GM23338 (cell line): ENCODE data around the gene ADAMTS5. TPM values are rescaled to one million over a fixed set of nuclear protein-coding genes. Genes with fewer than 3 reads are reported as not detected.

Experiments
- ATAC-seq: fragments of 200-7000 bp; cut with Tn5 transposase; 3 replicates; pipeline ENCODE4 v1.9.1; 2020
- DNase-seq: peaks from one replicate; pipeline ENCODE4 v3.0.0-alpha.2; 2015; ENCODE audit warnings: low spot score
- H2AFZ ChIP-seq: fragments of 200-600 bp; sonication (generic); 2 replicates; pipeline ENCODE4 v1.8.0; 2016; ENCODE audit warnings: antibody characterized with exemption, mild to moderate bottlenecking, moderate library complexity
- H3F3A ChIP-seq: fragments of 200-600 bp; sonication (generic); replicated peaks from 2 replicates; pipeline ENCODE4 v1.8.0; 2017; ENCODE audit warnings: antibody characterized with exemption, mixed run types, low read depth
- H3K27ac ChIP-seq: fragments of 200-600 bp; sonication (generic); 2 replicates; pipeline ENCODE4 v1.6.1; 2016; ENCODE audit warnings: low read depth
- H3K27me3 ChIP-seq: fragments of 200-600 bp; sonication (generic); 2 replicates; pipeline ENCODE4 v1.8.0; 2016; ENCODE audit warnings: mild to moderate bottlenecking, mixed run types, moderate library complexity; ENCODE audit not compliant: insufficient read depth
- H3K36me3 ChIP-seq: fragments of 200-600 bp; sonication (generic); 2 replicates; pipeline ENCODE4 v1.8.0; 2016; ENCODE audit warnings: mild to moderate bottlenecking; ENCODE audit not compliant: insufficient read depth
- H3K4me1 ChIP-seq: fragments of 200-600 bp; sonication (generic); 2 replicates; pipeline ENCODE4 v1.8.0; 2016; ENCODE audit warnings: mild to moderate bottlenecking, moderate library complexity; ENCODE audit not compliant: insufficient read depth
- H3K4me2 ChIP-seq: fragments of 200-600 bp; sonication (generic); 2 replicates; pipeline ENCODE4 v1.7.1; 2017; ENCODE audit warnings: mixed run types
- H3K4me3 ChIP-seq: fragments of 200-600 bp; sonication (generic); 2 replicates; pipeline ENCODE4 v1.6.1; 2016; ENCODE audit warnings: mixed run types
- H3K79me2 ChIP-seq: fragments of 200-600 bp; sonication (generic); replicated peaks from 2 replicates; pipeline ENCODE4 v1.8.0; 2017; ENCODE audit warnings: mild to moderate bottlenecking; ENCODE audit not compliant: insufficient read depth
- H3K9me2 ChIP-seq: fragments of 200-600 bp; sonication (generic); 2 replicates; pipeline ENCODE4 v1.8.0; 2017; ENCODE audit not compliant: insufficient read depth
- H4K20me1 ChIP-seq: fragments of 200-600 bp; sonication (generic); replicated peaks from 2 replicates; pipeline ENCODE4 v1.8.0; 2017; ENCODE audit warnings: mild to moderate bottlenecking; ENCODE audit not compliant: insufficient read depth
- H3K27ac Mint-ChIP-seq: 2 replicates; pipeline ENCODE4 v1.8.0; 2020; ENCODE audit warnings: inconsistent platforms, mild to moderate bottlenecking, moderate library complexity, mixed read lengths
- H3K27me3 Mint-ChIP-seq: 3 replicates; pipeline ENCODE4 v1.8.0; 2022; ENCODE audit warnings: low read depth, mild to moderate bottlenecking, moderate library complexity, mixed read lengths, inconsistent platforms; ENCODE audit not compliant: insufficient read depth, poor library complexity
- H3K36me3 Mint-ChIP-seq: 3 replicates; pipeline ENCODE4 v1.8.0; 2021; ENCODE audit warnings: low read depth, mild to moderate bottlenecking, inconsistent platforms, moderate library complexity, mixed read lengths
- H3K4me1 Mint-ChIP-seq: 3 replicates; pipeline ENCODE4 v1.8.0; 2020; ENCODE audit warnings: mild to moderate bottlenecking, inconsistent platforms, mixed read lengths
- H3K4me3 Mint-ChIP-seq: 3 replicates; pipeline ENCODE4 v1.8.0; 2021; ENCODE audit warnings: moderate library complexity, mild to moderate bottlenecking, inconsistent platforms, mixed read lengths
- H3K9me3 Mint-ChIP-seq: 3 replicates; pipeline ENCODE4 v1.8.0; 2020; ENCODE audit warnings: moderate library complexity, mild to moderate bottlenecking, inconsistent platforms, mixed read lengths
- CREB1 ChIP-seq: fragments of 250-450 bp; sonication (Bioruptor Pico); IDR thresholded peaks from 2 replicates; pipeline ENCODE4 v1.5.0; 2020; ENCODE audit warnings: low read depth, mild to moderate bottlenecking, moderate library complexity
- EZH2 ChIP-seq: fragments of 200-600 bp; sonication (generic); IDR thresholded peaks from one replicate; pipeline ENCODE4 v1.8.0; 2017; ENCODE audit warnings: antibody characterized with exemption, mild to moderate bottlenecking, low read depth; ENCODE audit not compliant: unreplicated experiment
- EZH2phosphoT487 ChIP-seq: fragments of 200-600 bp; sonication (generic); IDR thresholded peaks from one replicate; pipeline ENCODE4 v1.8.1; 2018; ENCODE audit warnings: antibody characterized with exemption; ENCODE audit not compliant: unreplicated experiment
- JUNB ChIP-seq: IDR thresholded peaks from one replicate; pipeline ENCODE4 v1.6.1; 2016; ENCODE audit warnings: antibody characterized with exemption; ENCODE audit not compliant: unreplicated experiment
- NANOG ChIP-seq: IDR thresholded peaks from 2 replicates; pipeline ENCODE4 v1.6.1; 2016; ENCODE audit warnings: antibody characterized with exemption, borderline replicate concordance
- POLR2AphosphoS5 ChIP-seq: IDR thresholded peaks from 2 replicates; pipeline ENCODE4 v1.6.1; 2016; ENCODE audit warnings: antibody characterized with exemption, low read depth
- STAT1 ChIP-seq: IDR thresholded peaks from one replicate; pipeline ENCODE4 v1.6.1; 2016; ENCODE audit warnings: antibody characterized with exemption; ENCODE audit not compliant: unreplicated experiment
- ZNF331 ChIP-seq: fragments of 250-450 bp; sonication (Bioruptor Pico); IDR thresholded peaks from 2 replicates; pipeline ENCODE4 v1.5.0; 2020; ENCODE audit warnings: low read depth, mild to moderate bottlenecking, moderate library complexity
- polyA plus RNA-seq: library from polyadenylated mRNA; unstranded; fragments of >200 nt; fragmentation: Nextera tagmentation; extraction: Ambion mirVana; gene quantifications from 2 replicates; pipeline ENCODE4 v1.2.1, GENCODE V29; 2016
- total RNA-seq: library from RNA; depleted of rRNA; stranded (reverse); fragments of >200 nt; shearing (Covaris generic); gene quantifications from 2 replicates; pipeline ENCODE4 v1.2.3, GENCODE V29; 2014
- TF ChIP-seq, protein P1 (sequence below), 2 experiments: fragments of 200-600 bp in 1 of 2; sonication (generic) in 1 of 2; conservative IDR thresholded peaks; 2 replicates each; pipeline versions ENCODE4 v1.5.1 to v1.6.1; 2016 to 2017; ENCODE audit warnings: antibody characterized with exemption in 2 of 2, low read depth in 2 of 2, mild to moderate bottlenecking in 2 of 2, moderate library complexity in 1 of 2
- TF ChIP-seq, protein P2 (sequence below): fragments of 250-450 bp; sonication (Bioruptor Pico); IDR thresholded peaks from 2 replicates; pipeline ENCODE4 v1.5.0; 2020; ENCODE audit warnings: mild to moderate bottlenecking, moderate library complexity

ADAMTS5 gene
- total and polyA plus RNA-seq, 2 experiments from 2014 or later, result 0.21 to 0.32 TPM

DNA sequence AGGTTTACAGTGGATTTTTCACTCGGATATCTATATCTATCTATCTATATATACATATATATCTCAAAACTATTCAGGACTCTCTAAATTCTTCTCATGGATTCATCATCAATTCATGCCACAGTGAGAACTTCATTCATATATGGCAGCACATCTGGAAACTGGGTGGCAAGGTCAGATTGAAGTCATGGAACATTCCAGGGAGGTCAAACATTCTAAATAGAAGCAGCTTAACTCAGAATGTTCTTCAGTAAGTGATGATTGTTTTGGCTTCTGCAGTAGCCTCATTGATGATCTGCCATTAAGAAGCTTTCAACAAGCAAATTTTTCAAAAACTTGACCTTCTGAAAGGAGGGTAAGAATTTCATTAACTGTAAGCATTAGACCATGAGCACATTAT, 74.7 kb downstream of the ADAMTS5 start:
- Histone ChIP-seq H2AFZ (no peak overlapping the region), H3K9me2 (peaks cover 15% of the 10 kb centered on the region), H3K4me2 (no peak overlapping the region), H3K4me1 (no peaks in the 10 kb centered on the region), H3K27me3 (no peaks in the 10 kb centered on the region), H3F3A (no peaks in the 10 kb centered on the region), H3K79me2 (no peaks in the 10 kb centered on the region), H3K27ac (no peak overlapping the region), H3K36me3 (no peaks in the 10 kb centered on the region), H3K4me3 (no peak overlapping the region), H4K20me1 (no peaks in the 10 kb centered on the region)
- H3K4me3 Mint-ChIP-seq, result no peak overlapping the region
- no peak for ATAC-seq
- peaks cover under 1% of the 10 kb centered on the region; the same call in 2 of the 3 replicates for H3K9me3 Mint-ChIP-seq
- 0 out of 3 replicates have a peak, but pooled peaks cover 1% of the 10 kb centered on the region for H3K4me1 Mint-ChIP-seq
- H3K27ac Mint-ChIP-seq, result no peak overlapping the region
- H3K36me3 Mint-ChIP-seq, result no peaks in the 10 kb centered on the region
- H3K27me3 Mint-ChIP-seq, result no peaks in the 10 kb centered on the region
- DNase-seq, result no peak
- TF ChIP-seq NANOG, result no peak
- TF ChIP-seq JUNB, result no peak
- TF ChIP-seq CREB1 (CRISPR knock-in tag), result no peak
- TF ChIP-seq STAT1, result no peak
- TF ChIP-seq, protein P1, sequence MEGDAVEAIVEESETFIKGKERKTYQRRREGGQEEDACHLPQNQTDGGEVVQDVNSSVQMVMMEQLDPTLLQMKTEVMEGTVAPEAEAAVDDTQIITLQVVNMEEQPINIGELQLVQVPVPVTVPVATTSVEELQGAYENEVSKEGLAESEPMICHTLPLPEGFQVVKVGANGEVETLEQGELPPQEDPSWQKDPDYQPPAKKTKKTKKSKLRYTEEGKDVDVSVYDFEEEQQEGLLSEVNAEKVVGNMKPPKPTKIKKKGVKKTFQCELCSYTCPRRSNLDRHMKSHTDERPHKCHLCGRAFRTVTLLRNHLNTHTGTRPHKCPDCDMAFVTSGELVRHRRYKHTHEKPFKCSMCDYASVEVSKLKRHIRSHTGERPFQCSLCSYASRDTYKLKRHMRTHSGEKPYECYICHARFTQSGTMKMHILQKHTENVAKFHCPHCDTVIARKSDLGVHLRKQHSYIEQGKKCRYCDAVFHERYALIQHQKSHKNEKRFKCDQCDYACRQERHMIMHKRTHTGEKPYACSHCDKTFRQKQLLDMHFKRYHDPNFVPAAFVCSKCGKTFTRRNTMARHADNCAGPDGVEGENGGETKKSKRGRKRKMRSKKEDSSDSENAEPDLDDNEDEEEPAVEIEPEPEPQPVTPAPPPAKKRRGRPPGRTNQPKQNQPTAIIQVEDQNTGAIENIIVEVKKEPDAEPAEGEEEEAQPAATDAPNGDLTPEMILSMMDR (conservative IDR thresholded peaks at IDR 0.05; ENCODE audit: low read depth in 2 of 2), result no peak
- no peak for TF ChIP-seq ZNF331 (CRISPR knock-in tag)
- no peak for TF ChIP-seq EZH2phosphoT487
- TF ChIP-seq EZH2, result no peak
- no peak for TF ChIP-seq POLR2AphosphoS5

DNA sequence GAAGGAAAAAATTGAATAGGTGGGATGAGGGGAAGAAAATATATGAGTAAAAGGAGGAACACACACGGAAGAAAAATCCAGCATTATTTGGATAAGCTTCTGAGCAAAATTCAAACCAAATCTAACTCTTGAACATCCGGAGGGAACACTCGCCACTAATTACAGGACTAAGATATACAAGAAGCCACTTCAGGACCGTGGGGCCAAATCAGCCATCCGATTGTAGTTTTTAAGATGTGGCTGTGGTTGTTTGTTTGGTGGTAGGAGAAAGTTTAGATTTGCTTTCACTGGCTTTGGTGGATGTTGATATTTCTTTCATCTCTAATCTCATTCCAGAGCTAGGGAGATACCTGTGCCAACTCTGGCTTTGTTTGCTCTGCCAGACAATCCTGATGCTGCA, 78.0 kb downstream of the ADAMTS5 start:
- Histone ChIP-seq H3K27me3 (no peaks in the 10 kb centered on the region), H3K4me2 (no peak overlapping the region), H4K20me1 (no peaks in the 10 kb centered on the region), H3K9me2 (peaks cover 12% of the 10 kb centered on the region), H3K4me1 (no peaks in the 10 kb centered on the region), H3K4me3 (no peak overlapping the region), H3K27ac (no peak overlapping the region), H3K36me3 (no peaks in the 10 kb centered on the region), H3F3A (no peaks in the 10 kb centered on the region), H2AFZ (no peak overlapping the region), H3K79me2 (no peaks in the 10 kb centered on the region)
- no peaks in the 10 kb centered on the region for H3K36me3 Mint-ChIP-seq
- no peak overlapping the region for H3K4me3 Mint-ChIP-seq
- no peak for TF ChIP-seq ZNF331 (CRISPR knock-in tag)
- TF ChIP-seq POLR2AphosphoS5, result no peak
- no peaks in the 10 kb centered on the region for H3K9me3 Mint-ChIP-seq
- no peaks in the 10 kb centered on the region for H3K27me3 Mint-ChIP-seq
- DNase-seq, result no peak
- ATAC-seq, result no peak
- peaks cover 4% of the 10 kb centered on the region; the same call in 1 of the 3 replicates for H3K4me1 Mint-ChIP-seq
- H3K27ac Mint-ChIP-seq, result no peak overlapping the region

DNA sequence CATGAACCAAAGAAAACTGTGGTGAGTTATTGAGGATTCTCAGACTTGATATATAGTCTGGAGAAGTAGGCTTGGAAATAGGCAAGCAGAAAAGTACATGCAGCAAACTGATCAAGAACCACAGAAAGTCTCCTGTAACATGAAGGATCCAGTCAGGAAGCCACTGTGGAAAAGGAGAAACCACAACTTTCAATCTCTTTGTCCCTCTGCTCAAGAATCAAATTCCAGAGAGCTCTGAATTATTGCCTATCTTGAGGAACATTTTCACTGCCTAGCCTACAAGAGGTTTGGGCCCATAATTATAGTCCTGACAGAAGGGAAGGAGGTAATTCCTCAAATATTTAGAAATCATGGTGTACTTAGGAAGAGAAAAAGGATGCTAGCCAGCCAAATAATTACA, 78.6 kb downstream of the ADAMTS5 start:
- DNase-seq (no peak), ATAC-seq (no peak)
- Histone ChIP-seq H3K4me3 (no peak overlapping the region), H3K9me2 (peaks cover 12% of the 10 kb centered on the region), H3K4me2 (no peak overlapping the region), H4K20me1 (no peaks in the 10 kb centered on the region), H3K27me3 (no peaks in the 10 kb centered on the region), H3K79me2 (no peaks in the 10 kb centered on the region), H3K27ac (no peak overlapping the region), H3F3A (no peaks in the 10 kb centered on the region), H3K36me3 (no peaks in the 10 kb centered on the region), H2AFZ (no peak overlapping the region), H3K4me1 (no peaks in the 10 kb centered on the region)
- no peaks in the 10 kb centered on the region for H3K9me3 Mint-ChIP-seq
- no peaks in the 10 kb centered on the region for H3K27me3 Mint-ChIP-seq
- H3K4me1 Mint-ChIP-seq, result peaks cover 4% of the 10 kb centered on the region; the same call in 1 of the 3 replicates
- no peaks in the 10 kb centered on the region for H3K36me3 Mint-ChIP-seq
- H3K4me3 Mint-ChIP-seq, result no peak overlapping the region
- no peak overlapping the region for H3K27ac Mint-ChIP-seq
- TF ChIP-seq NANOG (no peak), ZNF331 (CRISPR knock-in tag) (no peak), POLR2AphosphoS5 (no peak), STAT1 (no peak), CREB1 (CRISPR knock-in tag) (no peak)
- TF ChIP-seq, protein P2, sequence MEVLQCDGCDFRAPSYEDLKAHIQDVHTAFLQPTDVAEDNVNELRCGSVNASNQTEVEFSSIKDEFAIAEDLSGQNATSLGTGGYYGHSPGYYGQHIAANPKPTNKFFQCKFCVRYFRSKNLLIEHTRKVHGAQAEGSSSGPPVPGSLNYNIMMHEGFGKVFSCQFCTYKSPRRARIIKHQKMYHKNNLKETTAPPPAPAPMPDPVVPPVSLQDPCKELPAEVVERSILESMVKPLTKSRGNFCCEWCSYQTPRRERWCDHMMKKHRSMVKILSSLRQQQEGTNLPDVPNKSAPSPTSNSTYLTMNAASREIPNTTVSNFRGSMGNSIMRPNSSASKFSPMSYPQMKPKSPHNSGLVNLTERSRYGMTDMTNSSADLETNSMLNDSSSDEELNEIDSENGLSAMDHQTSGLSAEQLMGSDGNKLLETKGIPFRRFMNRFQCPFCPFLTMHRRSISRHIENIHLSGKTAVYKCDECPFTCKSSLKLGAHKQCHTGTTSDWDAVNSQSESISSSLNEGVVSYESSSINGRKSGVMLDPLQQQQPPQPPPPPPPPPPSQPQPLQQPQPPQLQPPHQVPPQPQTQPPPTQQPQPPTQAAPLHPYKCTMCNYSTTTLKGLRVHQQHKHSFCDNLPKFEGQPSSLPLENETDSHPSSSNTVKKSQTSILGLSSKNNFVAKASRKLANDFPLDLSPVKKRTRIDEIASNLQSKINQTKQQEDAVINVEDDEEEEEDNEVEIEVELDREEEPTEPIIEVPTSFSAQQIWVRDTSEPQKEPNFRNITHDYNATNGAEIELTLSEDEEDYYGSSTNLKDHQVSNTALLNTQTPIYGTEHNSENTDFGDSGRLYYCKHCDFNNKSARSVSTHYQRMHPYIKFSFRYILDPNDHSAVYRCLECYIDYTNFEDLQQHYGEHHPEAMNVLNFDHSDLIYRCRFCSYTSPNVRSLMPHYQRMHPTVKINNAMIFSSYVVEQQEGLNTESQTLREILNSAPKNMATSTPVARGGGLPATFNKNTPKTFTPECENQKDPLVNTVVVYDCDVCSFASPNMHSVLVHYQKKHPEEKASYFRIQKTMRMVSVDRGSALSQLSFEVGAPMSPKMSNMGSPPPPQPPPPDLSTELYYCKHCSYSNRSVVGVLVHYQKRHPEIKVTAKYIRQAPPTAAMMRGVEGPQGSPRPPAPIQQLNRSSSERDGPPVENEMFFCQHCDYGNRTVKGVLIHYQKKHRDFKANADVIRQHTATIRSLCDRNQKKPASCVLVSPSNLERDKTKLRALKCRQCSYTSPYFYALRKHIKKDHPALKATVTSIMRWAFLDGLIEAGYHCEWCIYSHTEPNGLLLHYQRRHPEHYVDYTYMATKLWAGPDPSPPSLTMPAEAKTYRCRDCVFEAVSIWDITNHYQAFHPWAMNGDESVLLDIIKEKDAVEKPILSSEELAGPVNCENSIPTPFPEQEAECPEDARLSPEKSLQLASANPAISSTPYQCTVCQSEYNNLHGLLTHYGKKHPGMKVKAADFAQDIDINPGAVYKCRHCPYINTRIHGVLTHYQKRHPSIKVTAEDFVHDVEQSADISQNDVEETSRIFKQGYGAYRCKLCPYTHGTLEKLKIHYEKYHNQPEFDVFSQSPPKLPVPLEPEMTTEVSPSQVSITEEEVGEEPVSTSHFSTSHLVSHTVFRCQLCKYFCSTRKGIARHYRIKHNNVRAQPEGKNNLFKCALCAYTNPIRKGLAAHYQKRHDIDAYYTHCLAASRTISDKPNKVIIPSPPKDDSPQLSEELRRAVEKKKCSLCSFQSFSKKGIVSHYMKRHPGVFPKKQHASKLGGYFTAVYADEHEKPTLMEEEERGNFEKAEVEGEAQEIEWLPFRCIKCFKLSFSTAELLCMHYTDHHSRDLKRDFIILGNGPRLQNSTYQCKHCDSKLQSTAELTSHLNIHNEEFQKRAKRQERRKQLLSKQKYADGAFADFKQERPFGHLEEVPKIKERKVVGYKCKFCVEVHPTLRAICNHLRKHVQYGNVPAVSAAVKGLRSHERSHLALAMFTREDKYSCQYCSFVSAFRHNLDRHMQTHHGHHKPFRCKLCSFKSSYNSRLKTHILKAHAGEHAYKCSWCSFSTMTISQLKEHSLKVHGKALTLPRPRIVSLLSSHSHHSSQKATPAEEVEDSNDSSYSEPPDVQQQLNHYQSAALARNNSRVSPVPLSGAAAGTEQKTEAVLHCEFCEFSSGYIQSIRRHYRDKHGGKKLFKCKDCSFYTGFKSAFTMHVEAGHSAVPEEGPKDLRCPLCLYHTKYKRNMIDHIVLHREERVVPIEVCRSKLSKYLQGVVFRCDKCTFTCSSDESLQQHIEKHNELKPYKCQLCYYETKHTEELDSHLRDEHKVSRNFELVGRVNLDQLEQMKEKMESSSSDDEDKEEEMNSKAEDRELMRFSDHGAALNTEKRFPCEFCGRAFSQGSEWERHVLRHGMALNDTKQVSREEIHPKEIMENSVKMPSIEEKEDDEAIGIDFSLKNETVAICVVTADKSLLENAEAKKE (CRISPR knock-in tag), result no peak
